ENCODE results near the gene UBTD2.

DNA sequence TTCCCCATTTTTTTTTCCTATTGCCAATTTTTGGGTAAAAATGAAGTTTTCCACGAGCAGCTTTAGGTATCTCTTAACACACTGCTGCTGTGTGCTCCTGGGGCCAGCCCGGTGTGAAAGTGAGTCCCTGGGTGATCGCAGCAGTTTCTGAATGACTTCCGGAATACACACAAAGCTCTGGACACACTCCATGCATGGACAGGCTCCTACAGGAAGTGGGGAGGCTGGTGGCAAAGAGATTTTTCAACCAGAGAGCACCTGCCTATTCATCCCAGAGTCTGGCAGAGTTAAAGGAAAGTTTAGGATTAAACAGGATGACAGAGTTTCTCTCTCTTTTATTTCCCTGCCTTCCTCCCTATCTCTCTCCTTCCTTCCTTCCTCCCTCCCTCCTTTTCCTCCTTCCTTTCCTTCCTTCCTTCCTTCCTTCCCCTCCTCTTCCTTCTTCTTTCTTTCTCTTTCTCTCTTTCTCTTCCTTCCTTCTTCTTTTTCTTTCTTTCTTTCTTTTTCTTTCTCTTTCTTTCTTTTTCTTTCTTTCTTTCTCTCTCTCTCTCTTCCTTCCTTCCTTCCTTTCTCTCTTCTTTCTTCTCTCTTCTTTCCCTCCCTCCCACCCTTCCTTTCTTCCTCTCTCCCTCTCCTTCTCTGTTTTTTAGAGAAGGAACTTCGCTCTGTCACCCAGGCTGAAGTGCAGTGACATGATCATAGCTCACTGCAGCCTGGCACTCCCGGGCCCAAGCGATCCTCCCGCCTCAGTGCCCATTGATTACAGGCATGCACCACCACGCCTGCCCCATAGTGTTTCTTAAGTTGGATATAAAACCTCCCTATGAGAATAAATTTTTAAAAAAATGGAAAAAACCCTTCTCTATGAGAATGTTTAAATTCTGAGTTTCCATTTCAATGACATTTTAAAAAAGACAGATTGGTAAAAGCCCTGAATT is 38.7 kb upstream of the UBTD2 start:
- TF ChIP-seq CTCF (IDR thresholded peaks at IDR 0.05), result no peak
- TF ChIP-seq POLR2A (IDR thresholded peaks at IDR 0.05), result no peak
